Stimulated activated CD8-positive, alpha-beta memory T cell treated with anti-CD3 and anti-CD28 coated beads, Interleukin-4, amount 100 ng/mL, for 1 hour (primary cell): Measurements from ENCODE around the gene GKN1.

Source experiments
- DNase-seq, 2 donors: peaks; one replicate each; pipeline ENCODE4 v3.0.0-alpha.2; 2020; ENCODE audit warnings: low read depth in 2 of 2, low spot score in 1 of 2

Gene GKN1

GRCh38 chr2:68959001-68959400, 15.4 kb upstream of the GKN1 start:
- no peak for DNase-seq

GRCh38 chr2:68961380-68961779, 13.1 kb upstream of the GKN1 start:
- DNase-seq, result no peak

GRCh38 chr2:68964282-68964681, 10.2 kb upstream of the GKN1 start:
- no peak for DNase-seq

GRCh38 chr2:68968221-68968620, 6.2 kb upstream of the GKN1 start:
- DNase-seq, result no peak

GRCh38 chr2:68969736-68970490, 4.5 kb upstream of the GKN1 start:
- no peak for DNase-seq

GRCh38 chr2:68970566-68971265, 3.7 kb upstream of the GKN1 start:
- no peak for DNase-seq

GRCh38 chr2:68971591-68972231, 2.7 kb upstream of the GKN1 start:
- DNase-seq, result no peak

- DNase-seq, result no peak
Observed at GRCh38 chr2:68974946-68975665, 670 bp downstream of the GKN1 start.

- DNase-seq, result no peak
Observed at GRCh38 chr2:68975844-68976243, 1.4 kb downstream of the GKN1 start.

GRCh38 chr2:68977453-68977852, 3.0 kb downstream of the GKN1 start:
- no peak for DNase-seq

GRCh38 chr2:68978098-68978497, 3.7 kb downstream of the GKN1 start:
- DNase-seq, result no peak

- no peak for DNase-seq
Observed at GRCh38 chr2:68980956-68981355, 6.5 kb downstream of the GKN1 start.

GRCh38 chr2:68987021-68987503, 12.6 kb downstream of the GKN1 start:
- DNase-seq, result no peak

GRCh38 chr2:68989035-68989434, 14.6 kb downstream of the GKN1 start:
- no peak for DNase-seq

- DNase-seq, result no peak
Observed at GRCh38 chr2:68992341-68992740, 17.9 kb downstream of the GKN1 start.

GRCh38 chr2:68992933-68993332, 18.5 kb downstream of the GKN1 start:
- DNase-seq, result no peak

GRCh38 chr2:68993660-68994059, 19.2 kb downstream of the GKN1 start:
- no peak for DNase-seq

- DNase-seq, result no peak
Observed at GRCh38 chr2:68994864-68995263, 20.4 kb downstream of the GKN1 start.

- no peak for DNase-seq
Observed at GRCh38 chr2:68995916-68996315, 21.5 kb downstream of the GKN1 start.

- no peak for DNase-seq
Observed at GRCh38 chr2:68997401-68997800, 23.0 kb downstream of the GKN1 start.

GRCh38 chr2:69001879-69002278, 27.4 kb downstream of the GKN1 start:
- DNase-seq, result no peak
